ENCODE results near the gene POU2F3.

DNA sequence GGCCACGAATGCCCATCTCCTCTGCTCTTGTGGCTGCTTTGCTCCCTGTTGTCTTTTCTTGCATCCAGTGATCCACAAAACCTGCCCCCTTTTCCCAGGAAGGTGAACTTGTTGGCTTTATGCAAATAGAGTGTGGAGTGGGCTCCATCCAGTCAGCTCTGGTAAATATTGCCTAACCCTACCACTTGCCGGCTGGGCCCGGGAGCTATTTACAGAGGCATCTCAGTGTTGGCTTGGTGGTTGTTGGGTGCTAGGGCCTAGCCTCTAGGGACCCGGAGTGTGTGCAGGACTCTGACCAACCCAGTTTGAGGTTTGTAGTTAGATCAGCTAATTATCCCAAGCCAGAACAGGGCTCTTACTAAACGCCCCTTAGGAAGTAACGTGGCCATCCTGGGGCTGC is 44.3 kb downstream of the POU2F3 start:
- no peak for TF ChIP-seq CTCF (IDR thresholded peaks at IDR 0.05)
- no peak for TF ChIP-seq POLR2A (IDR thresholded peaks at IDR 0.05)
